ENCODE measurements around the gene FBXO40.

Gene FBXO40

DNA sequence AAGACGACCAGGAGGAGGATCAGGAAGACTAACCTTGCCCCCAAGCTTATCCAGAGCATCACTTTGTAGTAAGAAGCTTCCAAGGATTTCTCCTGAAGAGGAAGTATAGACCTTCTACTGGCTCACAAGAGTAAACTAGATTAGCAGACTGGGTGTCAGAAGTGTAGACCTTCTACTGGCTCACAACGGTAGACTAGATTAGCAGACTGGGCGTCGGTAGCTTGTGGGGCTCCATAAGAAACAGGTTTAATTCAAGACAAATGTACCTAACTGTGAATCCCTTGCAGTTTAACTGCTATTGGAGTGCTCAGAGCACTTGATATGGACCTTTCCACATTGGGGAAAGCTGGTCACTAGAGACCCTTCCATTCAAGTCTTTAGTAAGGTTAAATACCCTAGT lies 12.9 kb downstream of the FBXO40 start:
- DNase-seq: no peak

DNA sequence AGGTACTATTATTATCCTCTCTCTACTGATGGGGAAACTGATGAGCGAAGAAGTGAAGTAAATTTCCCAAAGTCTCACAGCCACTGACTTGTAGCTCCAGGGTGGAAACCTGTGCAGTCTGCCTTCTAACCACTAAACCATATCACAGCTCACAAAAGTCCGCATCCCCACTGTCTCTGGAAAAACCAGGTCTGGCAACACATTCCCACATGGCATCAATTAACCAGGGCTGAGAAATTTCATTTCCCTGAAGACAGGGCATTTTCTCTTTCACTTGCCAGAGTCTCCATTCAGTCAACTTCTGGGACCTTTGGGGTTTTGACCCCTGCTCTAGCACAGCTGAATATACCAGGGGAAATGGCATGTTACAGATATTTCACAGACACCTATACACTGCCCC lies 26.5 kb downstream of the FBXO40 start:
- DNase-seq: no peak

DNA sequence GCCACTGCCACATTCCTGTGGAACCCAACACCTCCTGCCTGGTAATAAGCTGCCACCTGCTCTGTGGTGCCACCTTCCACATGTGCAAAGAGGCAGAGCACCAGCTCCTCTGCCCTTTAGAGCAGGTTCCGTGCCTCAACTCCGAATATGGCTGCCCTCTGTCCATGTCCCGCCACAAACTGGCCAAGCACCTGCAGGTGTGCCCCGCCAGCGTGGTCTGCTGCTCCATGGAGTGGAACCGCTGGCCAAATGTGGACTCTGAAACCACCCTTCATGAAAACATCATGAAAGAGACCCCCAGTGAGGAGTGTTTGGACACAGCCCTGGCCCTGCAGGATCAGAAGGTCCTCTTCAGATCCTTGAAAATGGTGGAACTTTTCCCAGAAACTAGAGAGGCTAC lies 28.3 kb downstream of the FBXO40 start:
- DNase-seq: no peak

DNA sequence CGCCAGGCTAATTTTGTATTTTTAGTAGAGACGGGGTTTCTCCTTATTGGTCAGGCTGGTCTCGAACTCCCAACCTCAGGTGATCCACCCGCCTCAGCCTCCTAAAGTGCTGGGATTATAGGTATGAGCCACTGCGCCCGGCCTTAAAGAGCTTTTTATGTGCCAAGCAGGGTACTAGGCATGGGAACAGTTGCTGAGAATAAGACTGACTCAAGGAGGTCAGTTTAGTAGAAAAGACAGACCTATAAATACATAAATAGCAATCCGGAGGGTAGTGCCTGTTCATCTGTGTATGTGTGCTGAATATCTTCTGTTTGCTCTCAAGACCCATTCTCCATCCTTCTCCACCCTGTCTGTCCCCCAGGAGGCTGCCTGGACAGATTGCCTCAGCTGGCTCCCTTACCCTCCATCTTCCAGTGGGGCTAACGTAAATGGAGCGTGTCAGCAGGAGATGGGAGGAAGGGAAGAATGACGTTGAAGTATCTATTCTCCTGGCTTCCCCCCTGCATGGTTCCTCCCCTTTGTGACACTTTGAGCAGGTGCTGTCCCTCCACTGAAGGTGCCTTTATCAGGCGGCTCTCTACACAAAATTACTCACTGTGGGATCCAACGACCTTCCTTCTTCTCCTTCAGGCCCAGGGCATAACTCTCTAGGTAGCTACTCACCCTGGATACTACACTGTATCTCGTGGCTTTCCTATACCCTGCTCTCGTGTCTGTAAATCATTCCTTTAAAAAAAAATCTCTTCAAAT lies 31.1 kb downstream of the FBXO40 start:
- DNase-seq: no peak

DNA sequence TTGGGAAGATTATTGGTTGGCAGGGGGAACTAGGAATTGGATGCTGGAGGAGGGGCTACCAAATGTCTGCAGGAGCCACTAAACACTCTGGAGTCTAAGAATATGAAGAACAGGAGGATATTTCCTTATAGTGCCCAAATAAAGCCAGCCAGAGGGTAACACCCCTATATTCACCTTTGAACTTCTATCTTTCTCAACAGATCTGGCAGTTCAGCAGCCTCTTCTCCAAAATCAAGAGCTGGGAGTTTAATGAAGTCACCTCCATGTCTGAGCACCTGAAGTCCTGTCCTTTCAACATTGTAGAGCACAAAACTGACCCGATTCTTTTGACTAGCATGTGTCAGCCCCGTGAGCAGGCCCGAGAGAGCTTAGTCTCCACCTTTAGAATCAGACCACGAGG lies 33.3 kb downstream of the FBXO40 start:
- DNase-seq: no peak

DNA sequence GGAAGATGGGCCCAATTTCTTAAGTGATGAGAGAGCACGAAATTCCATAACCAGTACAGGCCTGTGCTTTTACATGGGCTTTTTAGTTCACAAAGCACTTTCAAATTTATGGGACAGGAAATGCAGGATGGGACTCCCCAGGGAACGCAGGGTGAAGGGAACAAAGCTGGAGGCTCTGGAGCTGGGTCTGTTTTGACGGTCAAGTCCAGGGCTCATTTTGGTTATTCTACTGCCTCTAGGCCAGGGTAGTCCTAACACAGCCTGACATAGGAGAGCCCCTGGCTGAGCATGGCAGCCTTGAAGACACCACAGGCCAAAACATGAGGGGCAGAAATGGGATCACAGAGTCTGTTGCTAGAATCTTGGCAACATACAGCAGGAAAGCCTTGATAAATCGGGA lies 34.0 kb downstream of the FBXO40 start:
- DNase-seq: no peak

DNA sequence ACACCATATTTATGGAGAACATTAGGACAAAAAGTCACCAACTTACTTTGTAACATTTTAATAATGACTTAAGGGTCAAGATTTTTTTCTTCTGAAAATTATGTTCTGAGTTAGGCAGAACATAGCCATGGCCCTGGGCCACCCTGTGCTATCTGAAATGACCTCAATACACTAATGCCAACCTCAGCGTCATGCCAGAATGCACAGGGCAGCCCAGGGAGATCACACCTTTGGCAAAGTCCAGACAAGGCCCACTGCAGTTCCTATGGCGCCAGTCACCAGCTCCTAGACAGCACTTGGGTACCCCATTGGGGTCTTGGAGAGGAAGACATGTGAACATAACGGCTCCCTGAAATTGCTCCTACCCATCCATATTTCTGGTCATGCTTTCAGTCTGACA lies 34.4 kb downstream of the FBXO40 start:
- DNase-seq: no peak

DNA sequence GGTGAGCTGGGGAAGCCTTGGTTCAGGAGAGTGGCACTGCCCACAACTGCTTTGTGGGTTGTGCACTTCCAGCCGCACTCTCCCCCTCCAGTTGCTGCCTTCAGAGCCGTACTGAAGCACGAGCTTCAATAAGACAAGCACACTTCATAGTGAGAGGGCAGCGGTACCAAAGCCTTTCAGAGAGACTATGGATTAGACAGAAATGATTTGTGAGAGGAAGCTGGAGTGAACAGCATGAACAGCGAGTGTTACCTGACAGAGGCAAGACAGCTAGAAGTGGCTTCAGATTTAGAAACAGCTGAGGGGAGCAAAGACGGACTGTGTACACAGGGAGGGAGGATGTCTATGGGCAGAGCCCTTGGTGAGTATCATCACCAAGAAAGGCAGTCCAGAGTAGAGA lies 36.4 kb downstream of the FBXO40 start:
- no peak for DNase-seq

DNA sequence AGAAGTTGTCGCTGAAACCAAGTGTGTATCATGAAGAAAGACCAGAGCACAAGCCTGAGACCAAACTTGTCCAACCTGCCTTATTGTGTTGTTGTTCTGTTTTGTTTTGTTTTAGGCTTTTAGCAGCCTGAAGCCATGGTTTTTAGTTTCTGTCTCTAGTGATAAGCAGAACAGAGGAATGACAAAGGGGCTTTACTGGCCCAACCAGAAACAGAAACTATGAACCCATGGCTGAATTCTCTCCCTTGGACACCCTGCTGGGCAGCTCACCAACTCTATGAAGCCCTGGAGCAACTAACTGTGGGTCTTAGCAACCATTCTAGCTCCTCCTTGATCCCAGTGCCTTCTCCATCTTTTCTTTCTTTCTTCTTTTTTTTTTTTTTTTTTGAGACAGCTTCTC lies 37.2 kb downstream of the FBXO40 start:
- no peak for DNase-seq

DNA sequence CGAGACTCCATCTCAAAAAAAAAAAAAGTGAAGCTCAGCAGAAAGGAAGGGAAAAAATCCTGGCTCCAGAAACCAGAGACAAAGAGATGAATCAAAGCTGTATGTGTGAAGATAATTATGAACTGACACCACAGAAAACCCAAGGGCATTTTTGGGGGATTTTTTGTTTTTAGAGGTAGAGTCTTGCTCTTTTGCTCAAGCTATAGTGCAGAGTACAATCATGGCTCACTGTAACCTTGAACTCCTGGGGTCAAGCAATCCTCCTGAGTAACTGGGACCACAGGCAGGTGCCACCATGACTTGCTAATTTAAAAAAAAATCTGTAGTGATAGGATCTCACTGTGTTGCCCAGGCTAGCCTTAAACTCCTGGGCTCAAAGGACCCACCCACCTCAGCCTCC lies 44.7 kb downstream of the FBXO40 start:
- DNase-seq: no peak

DNA sequence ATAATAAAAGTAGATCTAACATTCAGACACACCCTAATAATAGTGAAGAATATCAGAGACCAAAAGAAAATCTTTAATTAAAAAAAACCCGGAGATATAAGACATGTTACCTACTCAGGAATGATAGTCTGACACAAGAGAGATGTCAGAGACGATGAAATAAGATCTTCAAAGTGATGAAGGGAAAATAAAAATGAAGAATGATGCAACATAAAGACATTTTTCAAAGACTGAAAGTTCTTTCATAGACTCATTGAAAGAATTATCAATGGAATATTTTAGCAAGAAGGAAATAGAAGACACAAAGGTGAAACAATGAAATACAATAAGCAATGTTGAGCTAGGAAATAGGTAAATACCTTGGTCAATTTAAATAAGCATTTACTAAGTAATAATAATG lies 47.9 kb downstream of the FBXO40 start:
- DNase-seq: no peak

DNA sequence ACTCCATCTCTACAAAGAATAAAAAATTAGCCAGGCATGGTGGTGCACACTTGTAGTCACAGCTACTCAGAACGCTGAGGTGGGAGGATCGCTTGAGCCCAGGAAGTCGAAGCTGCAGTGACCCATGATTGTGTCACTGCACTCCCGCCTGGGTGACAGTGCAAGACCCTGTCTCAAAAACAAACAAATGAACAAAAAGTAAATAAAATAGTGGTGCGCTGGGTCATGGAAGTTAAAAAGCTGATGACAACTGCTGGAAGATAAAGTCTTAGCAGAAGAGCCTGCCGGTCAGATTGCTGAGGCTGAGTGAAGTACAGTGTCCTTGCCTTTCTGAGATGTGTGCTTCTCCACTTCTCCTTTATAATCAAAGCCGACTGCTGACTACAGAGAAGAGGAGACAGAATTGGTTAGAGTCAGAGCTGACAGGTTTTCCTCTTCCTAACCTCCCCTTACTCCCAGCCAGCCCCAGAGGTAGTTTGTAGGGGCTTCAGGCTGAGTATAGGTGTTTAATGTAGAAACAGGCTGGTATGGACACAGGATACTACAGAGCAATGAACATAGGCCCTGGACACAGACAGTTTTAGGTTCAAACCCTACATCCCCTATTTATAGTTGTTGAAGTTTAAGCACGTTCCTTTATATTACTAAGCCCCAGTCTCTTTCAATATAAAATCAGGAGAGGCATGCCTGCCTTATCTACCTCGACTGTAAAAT lies 49.6 kb downstream of the FBXO40 start:
- DNase-seq: no peak

DNA sequence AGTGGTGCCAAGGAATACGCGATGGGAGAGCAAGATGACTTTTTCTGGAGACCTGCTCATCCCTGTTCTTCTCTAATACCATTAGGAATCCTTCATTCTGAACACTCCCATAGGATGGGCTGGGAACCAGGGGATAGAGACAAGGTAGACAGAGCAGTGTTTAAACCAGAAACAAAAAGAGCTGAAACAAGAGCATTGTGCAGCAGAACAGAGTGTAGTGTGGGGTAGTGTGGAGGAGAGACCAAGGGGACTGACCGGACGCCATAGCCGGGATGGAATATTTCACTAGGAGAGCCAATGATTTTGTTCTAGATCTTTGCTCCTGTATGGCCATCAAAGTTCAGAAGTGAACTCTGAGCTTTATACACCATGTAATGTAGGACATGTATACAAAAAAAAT lies 51.9 kb downstream of the FBXO40 start:
- DNase-seq: no peak

DNA sequence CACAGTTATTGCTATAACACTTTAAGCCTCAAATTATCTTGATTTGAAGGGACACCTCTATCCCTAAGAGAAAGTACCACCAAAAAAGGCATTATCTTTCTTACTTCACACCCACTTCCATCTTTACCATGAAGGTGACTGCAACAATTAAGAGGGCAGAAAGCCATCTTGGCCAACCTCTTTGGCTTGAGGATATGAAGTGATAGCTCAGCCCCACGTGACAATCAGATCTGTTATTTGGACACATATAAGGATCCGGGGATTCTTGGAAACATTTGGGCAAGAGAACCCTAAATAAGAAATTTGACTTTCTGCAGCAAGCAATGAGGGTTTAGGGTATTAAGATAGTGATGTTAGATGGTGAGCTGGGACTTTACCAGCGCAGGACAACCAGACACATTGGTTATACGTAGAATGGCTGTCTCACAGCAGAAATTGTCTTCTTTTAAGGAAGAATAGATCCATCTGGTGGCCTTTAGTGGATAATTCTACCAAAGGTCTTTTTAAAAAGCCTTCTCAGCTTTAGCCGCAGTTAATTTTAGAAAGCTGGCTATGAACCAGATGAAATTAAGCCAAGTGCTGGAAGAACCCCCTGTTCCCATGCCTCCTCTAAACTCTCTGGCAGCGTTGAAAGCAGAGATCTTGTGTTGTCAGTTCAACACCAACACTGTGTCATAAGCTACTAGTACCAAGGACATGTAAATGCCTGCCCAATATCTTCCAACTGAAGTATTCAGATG lies 55.2 kb downstream of the FBXO40 start:
- DNase-seq: peak in 5 of 51 donors; percentile 2 to 42 (median 18)

DNA sequence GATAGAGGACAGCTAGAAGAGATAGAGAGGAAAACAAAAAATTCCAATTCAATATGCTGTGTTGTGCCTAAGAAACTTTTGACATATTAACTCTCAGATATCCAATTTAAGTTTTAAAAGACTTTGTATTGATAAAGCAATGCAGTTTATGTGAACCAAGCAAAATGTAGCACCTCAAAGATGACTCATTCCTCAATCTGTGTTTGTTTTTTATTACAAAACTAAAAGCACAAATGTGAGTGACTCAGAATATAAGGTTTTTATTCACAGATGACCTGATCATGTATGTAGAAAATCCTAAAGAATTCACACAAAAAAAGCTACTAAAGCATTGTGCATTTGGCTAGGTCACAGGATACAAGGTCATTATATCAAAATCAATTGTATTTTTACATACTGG lies 56.5 kb downstream of the FBXO40 start:
- DNase-seq: no peak

DNA sequence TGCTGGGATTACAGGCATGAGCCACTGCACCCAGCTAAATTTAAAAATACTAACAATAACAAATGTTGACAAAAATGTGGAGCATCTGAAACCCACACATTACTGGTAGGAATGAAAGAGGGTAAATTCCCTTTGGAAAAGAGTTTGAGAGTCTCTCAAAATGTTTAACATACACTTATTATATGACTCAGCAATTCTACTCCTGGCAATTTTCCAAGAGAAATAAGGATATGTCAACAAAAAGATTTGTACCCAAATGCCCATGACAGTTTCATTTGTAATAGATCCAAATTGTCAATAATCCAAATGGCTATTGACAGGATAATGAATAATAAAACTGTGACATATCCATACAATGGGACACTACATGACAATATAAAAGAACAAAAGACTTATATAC lies 58.5 kb downstream of the FBXO40 start:
- no peak for DNase-seq

DNA sequence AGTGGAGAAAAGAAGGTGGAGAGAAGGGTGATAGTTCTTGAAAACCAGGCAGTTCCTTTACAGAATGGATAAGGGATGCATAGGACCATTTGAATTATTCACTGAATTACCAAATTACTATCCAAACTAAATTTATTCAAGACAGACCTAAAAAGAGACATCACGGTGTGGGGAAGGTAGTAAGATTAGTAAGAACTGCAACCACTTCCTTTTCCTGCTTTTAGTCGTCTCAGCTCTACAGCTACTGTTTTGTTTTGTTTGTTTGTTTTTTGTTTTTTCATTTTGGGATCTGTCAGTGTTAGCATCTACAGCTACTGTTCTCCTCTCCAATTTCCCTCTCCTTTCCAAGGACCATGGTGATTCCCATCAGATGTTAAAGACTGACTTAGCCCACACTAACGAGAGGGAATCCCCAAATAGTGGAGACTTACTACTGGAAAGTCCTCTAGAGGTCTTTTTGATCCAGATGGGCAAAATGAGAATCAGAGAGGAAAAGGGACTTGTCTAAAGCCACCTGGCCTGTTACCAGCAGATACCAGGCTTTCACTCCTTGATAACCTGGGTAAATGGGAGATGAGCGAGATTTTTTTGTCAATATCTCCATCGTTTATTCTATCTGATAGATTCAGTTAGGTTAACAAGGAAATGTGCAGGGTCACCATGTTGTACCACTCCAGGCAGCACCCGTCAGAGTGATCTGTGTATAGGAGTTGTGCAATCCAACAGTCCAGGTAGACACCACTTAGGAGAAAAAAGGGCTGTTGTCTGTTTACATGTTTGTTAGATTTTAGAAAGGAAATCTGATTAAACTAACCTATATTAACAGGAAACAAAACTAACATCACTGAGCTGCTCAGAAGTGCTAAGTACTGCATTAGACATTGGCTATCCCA lies 61.6 kb downstream of the FBXO40 start:
- DNase-seq: no peak

DNA sequence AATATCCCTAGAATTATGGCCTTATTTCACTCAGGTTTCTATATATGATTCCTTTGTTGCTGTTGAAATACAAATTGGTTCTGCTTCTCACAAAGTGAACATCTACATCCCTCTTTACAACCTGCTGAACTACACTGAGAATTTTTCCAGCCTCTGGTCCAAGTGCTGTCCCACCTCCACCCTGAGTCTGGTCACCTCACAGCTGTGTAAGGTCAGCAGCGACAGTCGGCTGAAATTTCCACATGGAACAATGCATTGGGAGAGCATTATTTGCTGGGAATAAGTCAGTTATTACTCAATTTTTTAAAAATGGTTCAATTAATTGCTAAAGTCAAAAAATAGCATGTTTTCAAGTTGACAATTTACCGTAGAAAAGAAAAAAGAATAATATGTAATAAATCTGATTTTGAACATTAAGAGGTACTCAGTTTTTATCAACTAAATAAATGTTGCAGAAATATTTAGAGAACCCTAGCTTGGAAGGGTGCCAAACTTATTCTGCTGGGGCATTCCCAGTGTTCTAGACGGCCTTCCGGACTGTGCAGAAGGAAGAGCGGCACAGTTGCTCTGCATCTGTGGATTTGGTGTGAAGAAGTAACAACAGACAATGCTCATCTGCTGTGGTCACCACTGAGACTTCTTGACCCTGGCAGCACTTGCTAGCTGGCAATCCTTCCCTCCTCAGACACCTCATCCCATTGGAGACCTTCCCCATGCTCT lies 65.7 kb downstream of the FBXO40 start:
- DNase-seq: no peak

DNA sequence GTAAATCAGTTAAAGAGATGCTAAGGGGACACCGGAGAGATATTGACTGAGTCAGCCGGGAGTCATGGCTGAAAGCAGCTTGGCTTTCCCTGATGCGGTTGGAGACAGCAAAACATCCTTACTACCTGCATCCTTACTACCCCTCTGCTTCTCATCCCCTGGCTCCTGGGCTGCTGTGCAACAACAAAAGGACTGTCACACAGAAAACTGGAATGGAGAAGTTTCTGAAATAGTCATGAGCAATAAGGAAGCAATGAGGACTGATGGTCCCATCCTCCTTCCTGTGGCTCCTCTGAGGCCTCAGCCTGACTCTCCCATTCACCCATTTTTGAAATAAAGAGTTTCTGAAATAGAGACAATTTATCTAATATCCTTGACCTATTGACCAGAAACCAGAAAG lies 66.4 kb downstream of the FBXO40 start:
- DNase-seq: no peak

DNA sequence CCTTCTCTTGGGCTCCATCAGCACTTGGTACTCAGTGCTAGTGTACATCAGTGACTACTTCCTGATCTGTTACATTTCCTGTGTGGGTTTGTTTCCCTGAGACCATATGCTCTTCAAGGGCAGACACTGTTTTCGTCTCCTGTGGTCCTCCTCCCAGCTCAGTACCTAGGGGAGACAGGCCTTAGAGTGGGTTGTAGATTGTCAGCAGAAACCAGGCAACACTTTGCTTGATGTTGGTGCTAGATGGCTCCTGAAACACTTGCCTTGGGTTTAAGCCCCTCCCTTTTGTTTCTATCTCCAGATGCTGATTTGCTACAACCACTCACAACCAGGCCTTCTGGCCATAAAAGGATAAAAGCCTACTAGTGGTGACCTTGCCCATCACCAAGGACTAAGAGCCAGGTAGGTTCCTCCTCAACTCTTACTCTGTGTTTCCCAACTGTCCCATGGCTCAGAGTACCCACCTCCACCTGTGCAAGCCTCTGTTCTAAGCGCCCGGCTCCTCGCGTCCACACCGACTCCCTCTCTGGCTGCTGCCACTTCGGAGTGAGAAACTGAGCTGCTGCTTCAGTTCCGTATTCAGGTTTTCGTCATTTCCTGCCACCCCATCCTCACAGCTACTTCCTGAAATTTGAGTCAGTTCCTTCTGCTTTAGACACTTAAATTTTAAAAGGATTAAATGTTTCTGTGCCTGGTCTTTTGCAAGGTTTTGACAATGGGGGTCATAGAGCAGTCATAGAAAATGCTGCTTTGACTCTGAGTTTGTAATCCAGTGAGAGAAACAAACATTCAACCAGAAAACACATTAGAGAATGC lies 67.4 kb downstream of the FBXO40 start, which contains the start of gene HCLS1:
TSS of gene HCLS1 (minus strand) at position 548 of the 816 bp plus-strand sequence. CDS start 2,556 bp downstream, outside the sequence.
- DNase-seq: peak in 22 of 51 donors; percentile 2 to 29 (median 11)
